ENCODE results near the gene HBS1L. TPM values are rescaled to one million over a fixed set of nuclear protein-coding genes. Genes with fewer than 3 reads are reported as not detected.

Gene HBS1L
- total RNA-seq, 1 donor = 177 TPM

DNA sequence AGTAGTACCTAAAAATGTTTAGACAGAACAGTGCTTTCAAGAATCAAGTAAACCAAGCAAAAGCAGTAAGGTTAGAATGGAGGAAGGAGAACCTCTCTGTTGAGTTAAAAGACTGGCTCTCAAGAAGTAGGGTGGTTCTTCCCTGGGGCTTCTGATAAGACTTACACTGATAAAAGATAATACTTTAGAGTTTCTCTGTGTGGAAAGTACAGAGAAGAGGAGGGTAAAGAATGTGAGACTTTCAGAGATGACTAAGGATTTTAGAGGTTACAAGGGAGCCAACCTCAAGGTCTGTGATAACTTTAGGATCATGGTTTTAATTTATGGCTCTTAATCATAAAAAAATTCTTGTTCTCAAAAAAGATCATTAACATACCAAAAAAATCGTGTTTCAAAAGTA lies 73.8 kb downstream of the HBS1L start:
- Histone ChIP-seq H3K4me1 (ENCODE audit: insufficient read depth, low read length) (no peaks in the 10 kb centered on the region), H3K27me3 (ENCODE audit: insufficient read depth, low read length) (no peaks in the 10 kb centered on the region), H3K4me3 (ENCODE audit: low read length) (no peak overlapping the region), H3K9me3 (ENCODE audit: low read depth, low read length) (no peaks in the 10 kb centered on the region)

DNA sequence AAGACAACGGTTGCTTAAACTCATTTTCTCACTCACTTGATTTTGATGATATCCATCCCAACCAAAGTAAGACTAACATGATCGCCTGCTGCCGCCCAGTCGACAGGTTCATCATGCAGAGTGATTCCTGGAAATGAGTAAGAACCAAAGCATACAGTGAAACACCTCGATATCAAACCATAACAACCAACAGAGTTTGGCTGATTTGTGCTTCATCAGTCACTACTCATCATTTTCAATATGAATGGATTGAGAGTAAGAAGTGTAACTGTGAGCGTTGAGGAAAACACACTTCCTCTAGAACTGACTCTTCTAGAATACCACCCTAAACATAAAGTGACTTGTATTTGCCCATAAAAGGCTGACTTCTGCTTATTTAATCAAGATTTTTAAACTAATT lies 75.5 kb downstream of the HBS1L start:
- Histone ChIP-seq H3K4me3 (ENCODE audit: low read length) (no peak overlapping the region), H3K27me3 (ENCODE audit: insufficient read depth, low read length) (no peaks in the 10 kb centered on the region), H3K4me1 (ENCODE audit: insufficient read depth, low read length) (no peaks in the 10 kb centered on the region), H3K9me3 (ENCODE audit: low read depth, low read length) (no peaks in the 10 kb centered on the region)

DNA sequence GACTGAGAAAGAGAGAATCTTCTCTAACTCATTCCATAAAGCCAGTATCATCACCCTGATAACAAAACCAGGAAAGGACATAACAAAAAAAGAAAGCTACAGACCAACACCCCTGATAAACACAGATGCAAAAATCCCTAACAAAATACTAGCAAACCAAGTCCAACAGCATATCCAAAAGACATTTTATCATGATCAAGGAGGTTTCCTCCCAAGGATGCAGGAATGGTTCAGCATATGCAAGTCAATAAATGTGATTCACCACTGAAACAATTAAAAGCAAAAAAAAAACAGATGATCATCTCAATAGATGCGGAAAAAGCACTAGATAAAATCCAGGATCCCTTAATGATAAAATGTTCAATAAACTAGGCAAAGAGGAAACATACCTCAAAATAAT lies 80.3 kb downstream of the HBS1L start:
- Histone ChIP-seq H3K27me3 (ENCODE audit: insufficient read depth, low read length) (no peaks in the 10 kb centered on the region), H3K4me3 (ENCODE audit: low read length) (no peak overlapping the region), H3K9me3 (ENCODE audit: low read depth, low read length) (no peaks in the 10 kb centered on the region), H3K4me1 (ENCODE audit: insufficient read depth, low read length) (no peaks in the 10 kb centered on the region)

DNA sequence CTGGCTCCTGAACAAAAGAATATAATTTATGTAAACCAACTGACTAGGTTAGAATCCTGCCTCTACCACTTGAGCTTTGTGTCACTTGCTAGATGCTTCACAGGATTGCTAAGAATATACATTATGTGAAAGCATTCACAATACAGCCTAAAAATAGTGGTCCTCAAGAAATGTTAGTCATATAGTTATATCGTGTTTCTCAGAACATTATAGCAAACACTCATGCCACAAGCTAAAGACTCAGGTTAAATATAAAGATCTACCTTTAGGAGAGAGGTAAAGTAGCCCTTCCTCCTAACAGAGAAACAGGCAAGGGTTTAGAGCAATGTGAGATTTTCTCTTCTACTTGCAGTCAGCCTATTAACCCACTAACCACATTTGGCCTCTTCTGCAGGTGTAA lies 86.9 kb downstream of the HBS1L start:
- no peaks in the 10 kb centered on the region for H3K27me3 ChIP-seq (ENCODE audit: insufficient read depth, low read length)

DNA sequence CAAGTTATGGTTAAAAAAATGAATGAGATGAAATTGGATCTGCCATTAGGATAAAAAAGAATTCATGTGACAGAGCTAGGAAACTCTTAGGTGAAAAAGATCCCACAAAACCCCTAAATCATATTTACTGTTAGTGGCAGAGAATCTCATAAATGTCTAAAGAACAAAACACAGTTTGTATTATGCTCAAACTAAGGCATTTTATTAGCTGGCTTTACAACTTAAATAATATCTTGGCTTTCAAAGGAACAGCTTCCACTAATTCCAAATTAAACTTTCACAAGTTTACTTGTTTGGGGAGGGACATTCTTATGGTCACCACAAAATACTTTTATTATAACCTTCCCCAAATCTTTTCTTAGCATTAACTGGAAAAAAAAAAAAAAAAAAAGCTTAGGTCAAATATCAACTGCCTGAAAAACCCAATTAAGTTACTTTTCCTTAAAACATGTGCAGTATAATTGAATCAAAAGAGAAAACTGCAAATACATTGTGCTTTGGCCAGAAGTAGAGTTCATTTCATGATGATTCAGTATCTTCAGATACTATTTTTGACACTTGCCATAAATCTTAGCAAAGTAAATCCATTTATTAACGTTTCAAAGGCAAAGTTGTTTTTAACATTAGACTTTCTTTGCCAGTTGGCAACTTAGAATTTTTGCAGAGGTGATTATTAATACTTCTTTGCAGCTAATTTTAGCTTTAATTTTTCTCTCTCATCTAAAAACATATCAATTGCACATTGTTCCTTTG lies 90.0 kb downstream of the HBS1L start:
- Histone ChIP-seq H3K9me3 (ENCODE audit: low read depth, low read length) (no peaks in the 10 kb centered on the region), H3K4me1 (ENCODE audit: insufficient read depth, low read length) (no peaks in the 10 kb centered on the region), H3K27me3 (ENCODE audit: insufficient read depth, low read length) (no peaks in the 10 kb centered on the region), H3K4me3 (ENCODE audit: low read length) (no peak overlapping the region)

More for the DNA sequence above, 86.9 kb downstream of the HBS1L start:
- no peaks in the 10 kb centered on the region for H3K9me3 ChIP-seq (ENCODE audit: low read depth, low read length)
- no peak overlapping the region for H3K4me3 ChIP-seq (ENCODE audit: low read length)
- no peaks in the 10 kb centered on the region for H3K4me1 ChIP-seq (ENCODE audit: insufficient read depth, low read length)

DNA sequence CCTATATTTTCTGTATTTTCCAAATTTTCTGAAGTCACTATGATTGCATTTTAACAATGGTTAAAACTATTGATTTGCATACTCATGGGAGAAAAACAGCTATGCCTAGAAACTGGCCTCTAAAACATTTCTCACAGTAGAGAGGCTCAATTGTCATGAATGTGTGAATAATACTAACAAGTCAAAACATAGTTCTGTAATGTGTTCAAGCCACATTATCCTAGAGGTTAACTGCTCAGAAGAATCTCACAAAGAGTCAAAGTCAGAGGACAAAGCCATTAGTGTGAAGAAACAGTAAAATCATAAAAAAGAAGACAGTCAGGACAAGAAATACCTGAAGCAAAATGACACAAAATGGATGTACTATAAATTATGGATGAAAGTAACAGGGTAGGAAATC lies 92.2 kb downstream of the HBS1L start:
- no peak overlapping the region for H3K4me3 ChIP-seq (ENCODE audit: low read length)
- no peaks in the 10 kb centered on the region for H3K27me3 ChIP-seq (ENCODE audit: insufficient read depth, low read length)
- no peaks in the 10 kb centered on the region for H3K4me1 ChIP-seq (ENCODE audit: insufficient read depth, low read length)
- H3K9me3 ChIP-seq (ENCODE audit: low read depth, low read length) = no peaks in the 10 kb centered on the region

DNA sequence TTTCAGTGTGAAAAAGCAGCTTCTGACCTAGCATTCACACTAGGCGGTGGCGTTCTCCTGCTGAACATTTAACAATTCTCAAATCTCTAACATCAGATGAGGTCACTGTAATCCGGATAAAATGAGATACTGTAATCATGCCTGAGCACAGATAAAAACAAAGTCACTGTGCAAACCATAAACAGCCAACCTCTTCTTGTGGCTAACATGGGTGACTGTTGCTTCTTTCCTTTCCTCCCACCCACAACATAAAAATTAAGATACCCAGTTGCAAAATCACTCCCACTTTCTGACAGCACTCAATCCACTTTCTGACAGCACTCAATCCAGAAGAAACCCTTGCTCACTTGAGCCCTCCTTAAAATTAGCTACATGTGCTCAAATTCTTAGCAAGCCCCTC lies 93.3 kb downstream of the HBS1L start:
- no peaks in the 10 kb centered on the region for H3K4me1 ChIP-seq (ENCODE audit: insufficient read depth, low read length)
- no peak overlapping the region for H3K4me3 ChIP-seq (ENCODE audit: low read length)
- H3K27me3 ChIP-seq (ENCODE audit: insufficient read depth, low read length) = no peaks in the 10 kb centered on the region
- no peaks in the 10 kb centered on the region for H3K9me3 ChIP-seq (ENCODE audit: low read depth, low read length)

DNA sequence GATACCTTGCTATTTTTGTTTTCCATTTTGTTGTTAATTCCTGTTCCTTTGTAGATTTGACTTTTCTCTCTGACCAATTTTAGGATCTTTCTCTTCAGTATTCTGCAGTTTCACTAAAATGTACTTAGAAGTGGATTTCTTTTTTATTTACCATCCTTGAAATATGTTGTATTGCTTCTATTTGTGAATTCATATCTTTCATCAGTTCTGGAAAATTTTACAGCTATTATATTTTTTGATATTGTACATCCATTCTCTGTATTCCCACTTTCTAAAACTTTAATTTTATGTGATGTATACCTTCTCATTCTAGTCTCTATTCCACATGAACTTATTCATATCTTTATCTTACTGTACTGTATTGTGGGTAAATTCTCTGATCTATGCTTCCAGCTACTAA lies 95.0 kb downstream of the HBS1L start:
- H3K4me3 ChIP-seq (ENCODE audit: low read length) = no peak overlapping the region
- H3K9me3 ChIP-seq (ENCODE audit: low read depth, low read length) = no peaks in the 10 kb centered on the region
- no peaks in the 10 kb centered on the region for H3K27me3 ChIP-seq (ENCODE audit: insufficient read depth, low read length)
- no peaks in the 10 kb centered on the region for H3K4me1 ChIP-seq (ENCODE audit: insufficient read depth, low read length)

DNA sequence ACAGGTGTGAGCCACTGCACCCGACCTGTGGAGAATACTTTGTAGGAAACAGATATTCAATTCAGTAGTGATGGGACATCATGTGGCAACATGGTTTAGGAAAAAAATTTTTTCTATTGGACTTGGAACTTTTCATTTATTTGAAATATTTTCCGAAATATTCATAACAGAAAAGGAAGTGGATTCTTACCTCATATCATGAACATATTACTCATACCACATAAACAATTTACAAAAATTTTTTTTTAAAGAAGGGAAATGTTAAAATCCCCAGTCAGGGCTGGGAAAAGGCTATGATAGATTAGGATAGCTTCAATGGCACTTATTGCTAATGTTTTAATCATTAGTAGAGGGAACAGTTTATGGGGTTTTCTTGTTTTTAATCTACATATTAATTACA lies 97.9 kb downstream of the HBS1L start:
- Histone ChIP-seq H3K4me1 (ENCODE audit: insufficient read depth, low read length) (no peaks in the 10 kb centered on the region), H3K4me3 (ENCODE audit: low read length) (no peak overlapping the region), H3K27me3 (ENCODE audit: insufficient read depth, low read length) (no peaks in the 10 kb centered on the region), H3K9me3 (ENCODE audit: low read depth, low read length) (no peaks in the 10 kb centered on the region)

DNA sequence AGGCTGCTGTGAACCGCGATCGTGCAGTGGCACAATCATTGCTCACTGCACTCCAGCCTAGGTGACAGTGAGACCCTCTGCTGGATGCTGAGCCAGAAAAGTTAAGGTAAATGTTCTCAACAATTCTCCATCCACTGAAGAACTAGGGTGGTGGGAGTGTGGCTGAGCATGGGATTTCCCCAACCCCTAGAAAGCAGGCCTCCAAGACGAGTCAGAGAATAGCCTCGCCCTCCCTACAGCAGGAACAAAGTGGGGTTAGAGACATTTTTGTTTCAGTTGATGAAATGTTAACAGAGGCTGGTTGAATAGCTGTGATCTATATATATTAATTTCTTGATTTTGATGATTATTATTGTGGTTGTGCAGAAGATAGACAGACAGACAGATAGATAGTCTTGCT lies 98.6 kb downstream of the HBS1L start:
- Histone ChIP-seq H3K9me3 (ENCODE audit: low read depth, low read length) (no peaks in the 10 kb centered on the region), H3K27me3 (ENCODE audit: insufficient read depth, low read length) (no peaks in the 10 kb centered on the region), H3K4me1 (ENCODE audit: insufficient read depth, low read length) (no peaks in the 10 kb centered on the region), H3K4me3 (ENCODE audit: low read length) (no peak overlapping the region)

DNA sequence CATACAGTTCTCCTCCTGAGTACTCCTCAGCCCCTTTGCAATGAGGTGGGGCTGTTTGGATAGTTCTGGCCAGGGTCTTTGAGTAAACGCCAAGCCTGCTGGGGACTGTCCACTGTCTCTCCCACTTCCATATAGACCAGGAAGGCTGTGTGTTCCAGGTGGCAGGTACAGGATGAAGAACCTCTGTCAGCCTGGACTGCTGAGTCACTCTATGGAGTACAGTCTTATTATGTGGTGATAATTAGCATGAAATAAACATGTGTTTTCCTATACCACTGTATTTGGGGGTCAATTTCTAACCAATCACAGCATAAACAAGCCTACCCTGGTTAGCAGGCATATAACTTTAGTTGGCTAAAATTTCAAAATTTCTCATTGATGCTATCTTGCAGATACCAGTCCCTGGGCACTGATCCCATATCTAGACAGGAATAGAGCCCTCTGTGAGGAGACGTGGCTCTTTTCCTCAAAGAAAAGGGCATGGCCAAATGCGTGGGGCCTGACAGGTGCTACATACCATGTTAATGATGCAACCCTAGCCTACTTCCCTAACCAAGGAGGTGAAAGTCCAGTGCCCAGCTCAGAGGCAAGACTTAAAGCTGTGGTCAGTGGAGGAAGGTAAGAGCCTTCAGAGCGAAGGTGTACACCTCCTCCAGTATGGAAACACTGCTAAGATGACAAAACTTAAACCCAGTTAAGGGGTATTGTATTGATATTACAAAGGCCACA lies 100.2 kb downstream of the HBS1L start:
- H3K9me3 ChIP-seq (ENCODE audit: low read depth, low read length) = no peaks in the 10 kb centered on the region
- no peaks in the 10 kb centered on the region for H3K27me3 ChIP-seq (ENCODE audit: insufficient read depth, low read length)
- no peak overlapping the region for H3K4me3 ChIP-seq (ENCODE audit: low read length)
- H3K4me1 ChIP-seq (ENCODE audit: insufficient read depth, low read length) = no peaks in the 10 kb centered on the region

DNA sequence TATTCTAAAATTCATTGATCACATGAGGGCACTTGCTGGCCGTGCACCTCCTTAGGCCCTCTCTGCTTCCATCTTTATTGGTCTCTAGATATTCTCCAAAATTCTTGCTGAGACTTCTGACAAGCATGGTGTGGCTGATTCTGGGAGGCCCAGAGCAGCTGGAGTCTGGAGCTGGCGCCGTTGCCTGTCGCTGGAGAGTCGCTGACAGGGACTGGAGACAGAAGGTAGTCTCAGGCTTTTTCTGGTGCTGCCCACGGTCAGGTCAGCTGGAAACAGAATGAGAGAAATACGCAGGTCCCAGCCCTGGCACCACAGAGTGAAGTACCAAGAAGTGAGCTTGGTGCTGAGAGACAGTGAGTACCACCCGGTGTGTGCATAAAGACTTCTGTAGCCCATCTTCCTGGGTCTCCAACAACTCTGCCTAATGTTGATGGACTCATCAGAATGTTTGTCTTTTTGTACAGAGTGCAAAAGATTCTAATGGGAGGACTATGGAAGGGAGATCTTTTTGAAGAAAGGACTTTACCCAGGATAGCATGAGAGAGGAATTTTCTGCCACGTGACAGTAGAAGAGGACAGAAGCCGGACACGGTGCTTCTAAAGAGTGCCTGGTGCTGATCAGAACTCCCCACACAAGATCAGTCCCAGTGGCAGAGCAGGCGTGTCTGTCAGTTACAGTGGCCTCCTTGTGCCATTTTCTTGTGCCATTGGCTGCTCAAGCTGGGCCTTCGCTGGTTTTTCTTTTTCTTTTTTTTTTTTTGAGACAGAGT lies 102.9 kb downstream of the HBS1L start:
- H3K4me3 ChIP-seq (ENCODE audit: low read length) = no peak overlapping the region
- H3K9me3 ChIP-seq (ENCODE audit: low read depth, low read length) = no peaks in the 10 kb centered on the region
- no peaks in the 10 kb centered on the region for H3K4me1 ChIP-seq (ENCODE audit: insufficient read depth, low read length)
- H3K27me3 ChIP-seq (ENCODE audit: insufficient read depth, low read length) = no peaks in the 10 kb centered on the region

DNA sequence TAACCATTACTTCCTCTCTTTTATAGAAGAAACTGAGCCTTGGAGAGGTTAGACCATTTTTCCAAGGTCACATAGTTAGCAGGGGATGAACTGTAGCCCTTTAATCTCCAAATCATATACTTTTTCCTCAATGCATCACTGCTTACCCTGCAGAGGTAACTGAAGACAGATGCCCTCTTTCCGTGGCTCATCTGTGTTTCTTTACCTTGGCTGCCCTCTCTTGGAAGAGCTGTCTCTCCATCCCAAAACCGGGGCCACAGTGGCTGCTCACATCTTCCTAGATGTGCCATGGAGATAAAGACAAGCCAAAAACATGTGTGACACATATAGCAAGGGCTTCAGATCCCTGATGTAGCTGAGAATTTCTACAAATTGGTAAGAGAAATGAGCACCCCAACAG lies 104.1 kb downstream of the HBS1L start:
- Histone ChIP-seq H3K4me3 (ENCODE audit: low read length) (no peak overlapping the region), H3K9me3 (ENCODE audit: low read depth, low read length) (no peaks in the 10 kb centered on the region), H3K27me3 (ENCODE audit: insufficient read depth, low read length) (no peaks in the 10 kb centered on the region), H3K4me1 (ENCODE audit: insufficient read depth, low read length) (no peaks in the 10 kb centered on the region)

DNA sequence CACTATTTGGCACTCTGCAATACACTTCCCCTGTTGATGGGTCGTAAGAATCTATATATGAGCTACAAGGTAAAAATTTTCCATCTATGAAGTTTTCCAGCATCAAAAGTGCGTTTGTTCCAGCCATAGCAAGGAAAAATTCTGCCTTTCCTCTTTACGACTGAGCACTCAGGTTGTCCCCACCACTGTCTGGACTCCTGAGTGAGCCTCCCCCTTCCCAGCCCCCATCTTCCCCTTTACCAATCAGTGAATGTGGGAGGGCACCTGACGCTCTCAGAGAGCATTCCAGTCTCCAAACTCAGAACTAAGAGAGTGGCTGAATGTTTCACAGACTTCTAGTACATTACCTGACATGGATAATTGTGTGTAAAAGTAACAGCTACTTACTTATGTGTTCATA lies 104.7 kb downstream of the HBS1L start, which contains the start of gene ALDH8A1:
Gene ALDH8A1, minus strand, starts transcription at position 175 of the 400 bp plus-strand sequence. Its CDS starts 48 bp downstream, at position 127.
- Histone ChIP-seq H3K4me3 (ENCODE audit: low read length) (no peak within 1 kb of the TSS), H3K4me1 (ENCODE audit: insufficient read depth, low read length) (no peaks in the 10 kb centered on the region), H3K9me3 (ENCODE audit: low read depth, low read length) (no peaks in the 10 kb centered on the region), H3K27me3 (ENCODE audit: insufficient read depth, low read length) (no peaks in the 10 kb centered on the region)

DNA sequence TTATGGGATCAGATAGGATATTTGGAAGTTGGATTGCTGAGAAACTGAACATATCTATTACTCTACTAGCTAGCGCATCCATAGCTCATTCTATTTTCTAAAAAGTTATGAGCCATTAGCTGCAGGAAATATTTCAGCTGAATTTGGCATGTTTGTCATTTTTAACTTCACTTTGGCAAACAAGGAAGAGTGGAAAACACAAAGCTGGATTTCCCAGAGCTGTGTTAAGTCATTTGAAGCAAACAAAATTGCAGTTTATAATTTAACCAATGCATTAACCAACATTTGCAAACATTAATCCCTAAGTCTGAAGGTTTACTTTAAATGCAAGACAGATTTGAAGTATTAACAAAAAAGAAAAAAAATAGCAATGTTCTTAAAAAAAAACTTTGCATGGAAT lies 105.9 kb downstream of the HBS1L start:
- no peaks in the 10 kb centered on the region for H3K4me1 ChIP-seq (ENCODE audit: insufficient read depth, low read length)
- no peaks in the 10 kb centered on the region for H3K9me3 ChIP-seq (ENCODE audit: low read depth, low read length)
- H3K27me3 ChIP-seq (ENCODE audit: insufficient read depth, low read length) = no peaks in the 10 kb centered on the region
- H3K4me3 ChIP-seq (ENCODE audit: low read length) = no peak overlapping the region

Data from mononuclear cell (primary cell).